ENCODE results near the gene SLC12A4.

SLC12A4 gene

DNA sequence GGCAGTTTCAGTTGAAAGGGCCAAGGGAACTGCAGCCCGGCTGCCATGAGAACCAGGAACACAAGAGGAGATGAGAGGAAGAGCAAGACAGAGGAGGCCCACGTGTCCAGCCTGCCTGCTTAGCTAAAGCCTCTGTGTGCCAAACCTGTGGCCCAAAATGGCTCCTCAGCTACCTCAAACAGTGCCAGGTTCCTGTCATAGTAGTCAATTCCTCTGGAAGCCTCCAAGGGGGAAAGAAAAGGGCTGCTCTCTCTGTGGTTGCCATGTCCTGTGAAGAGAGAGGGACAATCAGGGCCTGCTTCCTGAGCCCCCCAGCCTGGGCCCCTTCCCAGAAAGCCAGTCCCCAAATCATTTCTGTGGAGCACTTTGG, 5.2 kb downstream of the SLC12A4 start:
- DNase-seq (ENCODE audit: low read depth): no peak

GRCh38 chr16:67962135-67962534, 6.3 kb downstream of the SLC12A4 start:
- DNase-seq (ENCODE audit: low read depth): no peak

DNA sequence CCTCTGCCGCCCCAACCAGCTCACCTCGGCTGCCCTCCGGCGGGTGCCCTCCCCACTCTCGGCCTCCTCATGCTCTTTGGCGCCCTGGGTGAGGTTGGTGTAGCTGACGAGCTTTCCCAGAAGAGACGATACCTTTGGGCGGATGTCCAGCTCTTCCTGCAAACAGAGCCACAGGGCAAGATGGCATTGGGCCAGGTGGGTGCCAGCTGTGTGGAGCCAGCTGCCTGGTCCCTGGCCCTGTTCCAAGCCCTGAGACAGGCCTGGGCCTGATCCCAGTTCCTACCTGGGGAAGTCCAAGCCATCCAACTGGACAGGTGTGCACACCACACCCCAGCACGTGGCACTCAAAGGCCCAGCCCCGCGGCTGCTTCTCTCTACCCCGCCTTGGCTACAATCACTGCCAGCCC, 6.9 kb downstream of the SLC12A4 start:
- no peak for DNase-seq (ENCODE audit: low read depth)

DNA sequence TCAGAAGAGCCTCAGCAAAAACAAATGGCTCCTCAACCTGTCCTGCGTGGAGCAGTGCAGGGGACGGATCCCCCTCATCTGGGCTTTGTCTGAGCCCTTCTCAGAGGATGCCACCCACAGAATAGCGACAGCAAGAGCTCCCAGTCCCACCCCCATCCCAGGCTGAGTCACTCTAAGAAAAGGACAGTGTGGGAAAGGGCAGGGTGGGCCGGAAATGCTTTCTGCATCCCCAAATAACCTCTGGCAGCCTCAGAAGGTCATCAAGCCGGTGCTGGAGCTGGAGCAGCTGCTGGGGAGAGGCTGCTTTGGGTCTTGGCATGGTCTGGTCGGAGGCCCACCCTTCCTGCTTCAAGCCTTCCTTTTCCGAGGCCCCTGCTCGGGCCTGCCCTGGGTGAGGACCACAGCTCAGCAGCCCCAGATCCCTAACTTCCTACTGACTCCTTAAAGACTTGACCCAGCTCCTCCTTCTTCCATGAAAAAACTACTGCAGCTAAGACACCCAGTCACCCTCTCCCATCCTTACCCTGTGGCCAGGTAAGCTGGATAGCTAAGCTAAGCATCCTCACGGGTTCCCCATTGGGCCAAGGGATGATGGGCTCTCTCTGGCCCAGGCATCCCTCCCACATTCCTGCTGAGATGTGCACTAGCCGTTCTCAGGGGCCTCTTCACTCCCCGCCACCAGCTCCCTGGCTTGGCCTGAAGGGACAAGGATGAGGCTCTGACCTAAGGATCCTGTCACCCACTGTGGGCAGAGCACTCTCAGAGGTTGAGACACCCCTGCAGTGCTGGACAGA, 8.7 kb downstream of the SLC12A4 start:
- no peak for DNase-seq (ENCODE audit: low read depth)

DNA sequence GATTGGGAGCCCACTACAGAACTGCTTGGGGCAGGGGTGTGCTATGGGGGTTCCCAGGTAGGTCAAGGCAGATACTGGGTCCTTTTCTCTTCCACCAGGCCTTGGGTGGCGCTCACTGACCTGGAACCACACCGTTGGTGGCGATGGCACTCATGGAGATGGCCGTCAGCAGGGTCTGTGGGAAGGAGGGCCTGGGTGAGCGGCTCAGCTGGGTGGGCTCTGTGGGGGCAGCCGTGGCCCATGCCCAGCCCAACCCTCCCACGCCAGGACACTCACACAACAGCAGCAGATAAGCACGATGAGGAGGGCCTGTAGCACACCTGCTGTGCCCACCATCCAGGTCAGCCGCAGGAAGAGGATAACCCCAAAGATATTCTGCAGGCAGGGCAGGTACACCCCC, 10.8 kb downstream of the SLC12A4 start:
- no peak for DNase-seq (ENCODE audit: low read depth)

- DNase-seq (ENCODE audit: low read depth): no peak
Observed at GRCh38 chr16:67954421-67955196, 13.8 kb downstream of the SLC12A4 start.

- no peak for DNase-seq (ENCODE audit: low read depth)
Observed at GRCh38 chr16:67953641-67954375, 14.6 kb downstream of the SLC12A4 start.

DNA sequence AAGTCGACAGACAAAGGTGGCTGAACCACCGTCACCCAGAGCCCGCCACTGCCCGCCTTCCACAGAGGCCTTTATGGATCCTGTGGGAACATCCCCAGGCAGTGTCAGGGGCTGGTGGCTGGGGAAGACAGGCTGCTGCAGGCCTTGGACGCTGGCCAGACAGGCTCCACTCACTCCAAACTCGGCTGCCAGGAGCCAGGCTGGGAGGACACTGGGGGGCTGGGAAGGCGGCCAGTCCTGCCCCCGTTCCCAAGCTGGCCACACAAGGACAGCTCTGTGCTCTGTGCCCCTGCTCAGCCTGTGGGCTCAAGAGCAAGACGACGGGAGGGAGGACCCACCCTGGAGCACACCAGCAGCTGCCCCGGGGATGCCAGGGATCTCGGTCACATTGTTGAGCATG, 17.0 kb downstream of the SLC12A4 start:
- no peak for DNase-seq (ENCODE audit: low read depth)

DNA sequence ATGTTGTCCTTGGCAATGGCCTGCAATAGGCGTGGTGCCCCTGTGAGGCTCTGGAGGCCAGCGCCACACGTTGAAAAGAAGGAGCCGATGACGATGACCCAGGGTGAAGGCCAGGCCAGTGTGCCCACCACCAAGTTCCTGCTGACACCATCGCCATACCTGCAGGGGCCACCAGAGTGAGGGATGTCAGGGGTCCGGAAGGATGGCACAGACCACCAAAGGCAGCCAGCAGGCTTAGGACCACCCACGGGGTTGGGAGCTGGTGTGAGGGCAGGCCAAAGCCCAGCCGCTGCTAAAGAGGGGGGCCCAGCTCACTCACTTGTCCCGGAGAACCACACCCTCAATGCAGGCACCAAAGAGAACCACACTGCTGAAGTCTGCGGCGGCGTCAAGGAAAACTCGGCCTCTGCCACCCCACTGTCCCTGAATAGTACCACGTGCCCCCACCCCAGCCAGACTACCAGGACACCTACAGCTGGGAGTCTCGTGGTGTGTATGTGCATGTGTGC, 18.0 kb downstream of the SLC12A4 start:
- no peak for DNase-seq (ENCODE audit: low read depth)

- no peak for DNase-seq (ENCODE audit: low read depth)
Observed at GRCh38 chr16:67949645-67950044, 18.8 kb downstream of the SLC12A4 start.

GRCh38 chr16:67948015-67948414, 20.4 kb downstream of the SLC12A4 start:
- no peak for DNase-seq (ENCODE audit: low read depth)

GRCh38 chr16:67946966-67947558, 21.4 kb downstream of the SLC12A4 start:
- DNase-seq (ENCODE audit: low read depth): no peak

- DNase-seq (ENCODE audit: low read depth): no peak
Observed at GRCh38 chr16:67946128-67946569, 22.3 kb downstream of the SLC12A4 start.

GRCh38 chr16:67945392-67945933, 23.0 kb downstream of the SLC12A4 start:
- DNase-seq (ENCODE audit: low read depth): no peak

GRCh38 chr16:67944690-67945391, 23.6 kb downstream of the SLC12A4 start:
- DNase-seq (ENCODE audit: low read depth): no peak

GRCh38 chr16:67943619-67944504, 24.6 kb downstream of the SLC12A4 start, which contains the start of gene LCAT:
LCAT (minus strand) TSS chr16:67944120; CDS start chr16:67944101, 19 bp downstream.
- no peak for DNase-seq (ENCODE audit: low read depth)

DNA sequence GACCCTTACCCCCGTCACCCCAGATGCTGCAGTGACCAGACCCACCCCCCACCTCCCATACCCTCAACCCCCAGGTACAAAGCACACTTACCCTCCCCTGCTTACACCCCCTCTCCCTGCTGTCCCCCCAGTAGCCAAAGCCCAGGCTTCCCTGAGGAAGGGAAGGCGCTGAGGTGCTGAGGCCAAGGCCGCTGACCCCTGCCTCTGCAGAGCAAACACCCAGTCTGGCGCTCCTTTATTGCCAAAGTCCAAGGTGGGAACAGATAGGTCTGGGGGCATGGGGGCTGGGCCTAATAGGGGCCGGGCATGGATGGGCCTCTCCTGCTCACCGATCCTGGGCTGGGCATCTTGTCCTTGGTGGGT, 25.2 kb downstream of the SLC12A4 start:
- no peak for DNase-seq (ENCODE audit: low read depth)

- DNase-seq (ENCODE audit: low read depth): no peak
Observed at GRCh38 chr16:67942510-67943255, 25.8 kb downstream of the SLC12A4 start.

DNA sequence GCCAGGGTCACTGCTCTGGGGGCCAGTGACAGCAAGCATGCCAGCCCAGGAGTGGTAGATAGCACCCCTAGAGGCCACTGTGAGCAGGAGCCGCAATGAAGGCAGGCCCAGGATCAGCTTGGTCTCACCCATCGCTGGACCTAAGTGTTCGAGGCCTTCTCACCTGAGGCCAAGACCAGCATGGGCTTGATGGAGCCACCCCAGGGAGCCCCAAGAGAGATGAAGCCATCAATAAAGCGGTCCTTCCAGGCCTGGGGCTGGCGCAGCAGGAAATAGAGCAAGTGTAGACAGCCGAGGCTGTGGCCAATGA, 26.3 kb downstream of the SLC12A4 start:
- no peak for DNase-seq (ENCODE audit: low read depth)
